Stimulated activated CD4-positive, alpha-beta T cell treated with anti-CD3 and anti-CD28 coated beads, Interleukin-2, amount 100 ng/mL, for 24 hours (primary cell): Measurements from ENCODE around the gene PSME3IP1.
"Not testable (repeated sequence)": the region's sequence is repeated elsewhere in the genome, so short reads cannot be mapped to it uniquely, and the experiment has no call there.

Source experiments
- DNase-seq, 2 donors: peaks; one replicate each; pipeline ENCODE4 v3.0.0-alpha.2; 2020

PSME3IP1 gene

DNA sequence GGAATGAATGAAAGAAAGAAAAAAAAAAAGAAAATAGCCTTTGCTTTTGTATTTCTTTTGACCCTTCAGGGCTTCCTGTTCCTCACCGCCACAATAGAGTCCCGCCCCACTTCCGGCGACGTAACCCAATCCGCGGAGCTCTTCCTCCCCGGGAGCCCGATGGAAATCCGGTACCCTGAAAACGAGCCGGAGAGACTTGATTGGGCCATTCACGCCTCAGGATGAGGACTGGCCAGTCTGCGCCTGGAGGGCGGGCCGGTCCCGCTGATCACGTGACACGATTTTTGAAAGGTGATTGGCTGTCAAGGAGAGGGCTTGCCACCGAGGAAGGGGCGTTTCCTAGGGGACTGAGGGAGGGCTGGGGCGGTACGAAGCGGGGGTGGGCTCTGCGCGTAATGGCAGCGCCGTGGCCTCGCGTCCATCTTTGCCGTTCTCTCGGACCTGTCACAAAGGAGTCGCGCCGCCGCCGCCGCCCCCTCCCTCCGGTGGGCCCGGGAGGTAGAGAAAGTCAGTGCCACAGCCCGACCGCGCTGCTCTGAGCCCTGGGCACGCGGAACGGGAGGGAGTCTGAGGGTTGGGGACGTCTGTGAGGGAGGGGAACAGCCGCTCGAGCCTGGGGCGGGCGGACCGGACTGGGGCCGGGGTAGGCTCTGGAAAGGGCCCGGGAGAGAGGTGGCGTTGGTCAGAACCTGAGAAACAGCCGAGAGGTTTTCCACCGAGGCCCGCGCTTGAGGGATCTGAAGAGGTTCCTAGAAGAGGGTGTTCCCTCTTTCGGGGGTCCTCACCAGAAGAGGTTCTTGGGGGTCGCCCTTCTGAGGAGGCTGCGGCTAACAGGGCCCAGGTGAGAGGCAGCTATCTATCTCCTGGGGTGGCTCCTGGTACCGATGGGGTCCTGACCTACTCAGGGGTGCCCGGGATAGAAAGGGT, at the start of gene PSME3IP1, which contains the start of gene RSPRY1:
TSS of gene PSME3IP1 (minus strand) at position 95 of the 927 bp plus-strand sequence. CDS start 12,185 bp downstream, outside the sequence.
TSS of gene RSPRY1 (plus strand) at position 385 of the 927 bp plus-strand sequence. CDS start 18,330 bp downstream, outside the sequence.
- peak; percentile 96 to 98 for DNase-seq

DNA sequence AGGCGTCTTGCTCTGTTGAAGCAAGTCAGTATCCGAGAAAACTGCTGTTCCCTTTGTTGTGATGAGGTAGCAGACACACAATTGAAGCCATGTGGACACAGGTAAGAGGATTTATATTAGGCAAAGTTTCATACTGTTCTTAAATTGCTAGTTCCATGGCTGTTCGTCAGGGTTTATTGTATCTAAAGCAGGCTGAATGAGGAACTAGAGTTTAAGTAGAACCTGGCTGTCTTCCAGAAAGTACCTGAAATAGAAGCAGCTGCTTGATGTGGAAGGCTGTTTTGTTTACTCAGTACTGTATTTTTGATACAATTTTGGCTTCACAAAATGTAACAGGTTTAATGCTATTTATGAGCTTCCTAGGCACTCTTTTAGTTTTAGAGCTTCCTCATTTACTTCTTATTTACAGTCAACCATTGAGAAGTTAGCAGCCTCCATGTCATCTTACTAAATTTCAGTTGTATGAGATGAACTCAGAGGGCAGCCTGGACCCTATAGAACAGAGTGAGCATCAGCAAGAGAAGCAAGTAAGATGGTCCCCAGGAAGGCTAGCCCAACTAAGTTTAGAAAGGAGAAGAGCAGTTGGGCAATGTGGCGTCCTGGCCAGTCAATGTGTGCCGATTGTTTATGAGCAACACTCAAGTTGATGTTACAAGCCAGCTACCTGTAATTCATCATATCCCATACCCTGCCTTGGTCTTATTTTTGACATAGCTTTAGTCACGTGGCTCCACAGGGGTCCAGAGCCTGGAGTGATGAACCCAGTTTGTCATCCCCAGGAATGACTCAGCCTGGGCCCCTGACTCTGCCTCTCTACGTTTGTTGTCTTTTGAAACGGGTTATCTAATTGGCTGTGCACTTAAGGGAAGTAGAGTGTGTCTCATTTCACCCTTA, 49.5 kb upstream of the PSME3IP1 start:
- DNase-seq: peak in 1 of 2 donors; percentile 22

GRCh38 chr16:57234707-57235092, 48.9 kb upstream of the PSME3IP1 start:
- DNase-seq: no peak

- no peak for DNase-seq
Measured at GRCh38 chr16:57233944-57234706, 48.3 kb upstream of the PSME3IP1 start.

GRCh38 chr16:57231821-57232350, 46.0 kb upstream of the PSME3IP1 start:
- DNase-seq: no peak

DNA sequence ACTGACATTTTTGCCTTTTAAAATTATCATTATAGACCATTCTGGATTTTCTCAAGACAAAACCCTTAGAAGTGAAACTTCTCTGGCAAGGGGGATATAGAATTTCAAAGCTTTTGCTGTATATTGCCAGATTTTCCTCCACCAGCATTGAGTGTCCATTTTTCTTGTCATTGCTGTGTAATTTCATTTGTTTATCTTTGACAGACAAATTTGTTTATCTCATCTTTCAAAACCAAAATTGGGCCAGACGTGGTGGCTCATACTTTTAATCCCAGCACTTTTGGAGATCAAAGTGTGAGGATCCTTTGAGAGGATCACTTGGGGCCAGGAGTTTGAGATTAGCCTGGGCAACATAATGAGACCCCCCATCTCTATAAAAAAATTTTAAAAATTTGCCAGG, 43.2 kb upstream of the PSME3IP1 start:
- DNase-seq: no peak

DNA sequence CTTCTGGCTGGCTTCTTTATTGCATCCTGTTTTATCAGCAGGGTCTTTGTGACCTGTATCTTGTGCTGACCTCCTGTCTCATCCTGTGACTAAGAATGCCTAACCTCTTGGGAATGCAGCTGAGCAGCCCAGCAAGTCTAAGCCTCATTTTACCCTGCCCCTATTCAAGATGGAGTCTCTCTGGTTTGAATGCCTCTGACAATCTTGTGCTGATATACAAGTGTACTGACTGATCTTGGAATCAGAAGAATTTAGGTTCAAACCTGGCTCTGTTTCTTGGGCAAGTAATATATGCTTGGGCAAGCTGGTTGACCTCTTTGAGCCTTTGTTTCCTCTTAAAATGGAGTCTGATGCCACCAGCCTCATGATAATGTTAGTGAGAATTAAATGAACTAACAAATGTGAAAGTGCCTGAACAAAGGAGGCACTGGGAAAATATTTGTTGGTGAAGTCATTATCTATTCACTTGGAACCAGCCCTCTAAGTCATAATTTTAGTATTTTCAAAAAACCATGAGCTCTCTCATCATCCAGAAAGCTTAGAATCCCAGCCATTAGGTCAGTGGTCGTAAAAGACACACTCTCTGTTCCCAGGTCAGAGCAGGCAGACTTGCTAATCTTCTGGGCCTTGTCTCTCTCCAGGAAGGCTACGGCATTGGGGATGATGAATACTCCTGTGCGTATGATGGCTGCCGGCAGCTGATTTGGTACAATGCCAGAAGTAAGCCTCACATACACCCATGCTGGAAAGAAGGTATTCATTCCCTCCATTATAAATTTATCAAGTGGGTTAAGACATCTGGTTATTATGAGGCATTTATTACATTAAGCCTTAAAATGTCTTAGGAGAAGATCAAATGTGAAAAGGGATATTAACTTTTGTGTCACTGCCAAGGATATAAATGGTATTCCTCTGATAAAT, 41.1 kb upstream of the PSME3IP1 start:
- DNase-seq: no peak

GRCh38 chr16:57225978-57226377, 40.1 kb upstream of the PSME3IP1 start:
- no peak for DNase-seq

DNA sequence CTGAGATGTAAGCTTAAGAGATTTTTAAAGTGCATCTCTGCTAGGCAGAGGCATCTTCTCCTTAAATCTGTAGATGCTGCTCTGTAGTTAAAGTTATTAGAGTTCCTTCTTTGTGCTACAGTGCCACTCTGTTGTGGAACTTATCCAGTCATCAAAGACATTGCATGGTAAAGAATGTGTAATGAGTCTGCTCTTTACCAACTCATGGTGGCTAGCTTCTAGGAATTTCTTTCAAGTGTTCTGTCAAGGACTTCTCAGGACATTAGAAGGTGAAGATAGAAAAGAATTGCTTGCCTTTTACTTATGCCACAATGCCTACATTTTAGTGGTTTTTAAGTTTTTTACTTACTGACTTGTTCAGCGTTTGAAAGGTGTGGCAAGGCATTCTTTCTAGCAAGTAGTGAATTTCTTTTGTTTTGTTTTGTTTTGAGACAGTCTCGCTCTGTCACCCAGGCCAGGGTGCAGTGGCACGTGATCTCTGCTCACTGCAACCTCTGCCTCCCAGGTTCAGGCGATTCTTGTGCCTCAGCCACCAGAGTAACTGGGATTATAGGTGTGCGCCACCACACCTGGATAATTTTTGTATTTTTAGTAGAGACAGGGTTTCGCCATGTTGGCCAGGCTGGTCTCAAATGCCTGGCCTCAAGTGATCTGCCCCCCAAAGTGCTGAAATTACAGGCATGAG, 39.0 kb upstream of the PSME3IP1 start:
- DNase-seq: no peak

DNA sequence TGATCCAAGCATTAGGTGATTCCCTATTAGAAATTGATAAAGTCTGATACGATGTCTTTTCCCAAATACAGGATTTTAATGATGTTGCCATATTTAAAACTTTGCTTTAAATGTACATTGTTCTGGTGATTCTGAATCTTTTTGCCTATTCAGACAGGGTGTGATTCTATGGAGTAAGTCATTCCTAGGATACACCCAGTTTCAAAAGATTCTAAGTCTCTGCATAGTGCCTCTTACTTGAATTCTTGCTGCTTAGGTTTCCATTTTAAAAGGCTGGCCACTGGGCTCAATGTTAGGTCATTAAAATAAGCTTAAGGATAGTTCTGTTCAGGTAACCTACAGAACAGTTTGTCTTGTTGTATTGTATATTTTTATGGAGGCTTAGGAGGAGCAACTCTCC, 37.2 kb upstream of the PSME3IP1 start:
- no peak for DNase-seq

DNA sequence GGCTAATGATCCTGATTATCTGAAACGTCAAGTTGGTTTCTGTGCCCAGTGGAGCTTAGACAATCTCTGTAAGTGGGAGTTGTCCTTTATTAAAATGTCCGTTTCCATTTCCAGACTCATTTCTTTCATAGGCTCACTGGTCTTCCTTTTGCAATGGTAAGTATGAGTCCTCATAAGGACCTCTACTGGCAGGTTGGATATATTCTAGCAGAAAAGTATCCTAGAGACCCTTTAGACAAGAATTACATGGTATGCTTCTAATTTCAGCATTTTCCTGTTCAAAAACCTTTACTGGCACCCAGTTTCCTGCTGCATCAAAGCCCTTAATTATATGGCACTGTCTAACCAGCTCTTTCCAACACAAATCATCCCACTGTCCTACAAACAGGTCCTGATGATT, 31.1 kb upstream of the PSME3IP1 start:
- no peak for DNase-seq

- no peak for DNase-seq
Measured at GRCh38 chr16:57213462-57213861, 27.6 kb upstream of the PSME3IP1 start.

GRCh38 chr16:57209780-57210179, 23.9 kb upstream of the PSME3IP1 start:
- DNase-seq: no peak

- no peak for DNase-seq
Measured at GRCh38 chr16:57208926-57209325, 23.1 kb upstream of the PSME3IP1 start.

- no peak for DNase-seq
Measured at GRCh38 chr16:57204675-57205074, 18.8 kb upstream of the PSME3IP1 start.

- no peak for DNase-seq
Measured at GRCh38 chr16:57203451-57203850, 17.6 kb upstream of the PSME3IP1 start.

DNA sequence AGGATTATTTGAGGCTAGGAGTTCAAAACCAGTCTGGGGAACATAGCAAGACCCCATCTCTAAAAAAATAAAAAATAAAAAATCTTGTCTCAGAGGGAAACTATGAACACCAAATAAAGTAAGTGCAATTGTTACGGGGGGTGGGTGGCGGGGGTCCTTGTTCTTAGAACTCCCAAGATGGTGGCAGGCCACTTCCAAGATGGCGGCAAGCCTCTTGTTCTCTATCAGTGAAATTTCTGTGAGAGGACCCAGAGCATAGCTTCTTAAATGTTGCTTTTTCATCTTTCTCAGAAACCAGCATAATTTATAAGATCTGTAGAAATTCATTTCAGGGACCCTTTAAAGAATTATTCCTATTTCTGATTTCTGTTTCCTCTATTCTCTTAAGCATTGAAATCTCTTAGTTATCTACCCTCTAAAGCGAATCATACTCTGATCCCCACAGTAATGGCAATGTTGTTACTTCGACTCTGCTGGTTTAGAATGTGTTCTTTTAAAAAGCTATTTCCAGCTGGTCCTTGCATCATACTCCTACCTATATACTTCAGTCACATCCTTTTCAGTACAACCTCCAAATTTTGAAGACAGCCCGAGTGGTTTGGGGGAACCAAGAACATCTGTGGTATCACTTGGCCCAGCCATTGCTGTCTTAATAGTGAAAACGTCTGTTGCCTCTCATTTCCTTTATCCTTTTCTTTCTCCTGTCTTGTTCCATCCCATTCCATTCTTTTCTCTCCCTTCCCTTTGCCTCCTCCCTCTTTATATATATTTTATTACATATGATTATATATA, 16.5 kb upstream of the PSME3IP1 start:
- no peak for DNase-seq

- not testable (repeated sequence) for DNase-seq
Measured at GRCh38 chr16:57200926-57201325, 15.1 kb upstream of the PSME3IP1 start.

DNA sequence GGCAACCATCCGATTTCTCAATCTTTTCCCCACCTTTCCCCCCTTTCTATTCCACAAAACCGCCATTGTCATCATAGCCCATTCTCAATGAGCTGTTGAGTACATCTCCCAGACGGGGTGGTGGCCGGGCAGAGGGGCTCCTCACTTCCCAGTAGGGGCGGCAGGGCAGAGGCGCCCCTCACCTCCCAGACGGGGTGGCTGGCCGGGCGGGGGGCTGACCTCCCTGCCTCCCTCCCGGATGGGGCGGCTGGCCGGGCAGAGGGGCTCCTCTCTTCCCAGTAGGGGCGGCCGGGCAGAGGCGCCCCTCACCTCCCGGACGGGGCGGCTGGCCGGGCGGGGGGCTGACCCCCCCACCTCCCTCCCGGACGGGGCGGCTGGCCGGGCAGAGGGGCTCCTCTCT, 14.5 kb upstream of the PSME3IP1 start:
- DNase-seq: not testable (repeated sequence)

- DNase-seq: no peak
Measured at GRCh38 chr16:57196753-57197152, 10.9 kb upstream of the PSME3IP1 start.
